ENCODE measurements around the gene RBFA.

DNA sequence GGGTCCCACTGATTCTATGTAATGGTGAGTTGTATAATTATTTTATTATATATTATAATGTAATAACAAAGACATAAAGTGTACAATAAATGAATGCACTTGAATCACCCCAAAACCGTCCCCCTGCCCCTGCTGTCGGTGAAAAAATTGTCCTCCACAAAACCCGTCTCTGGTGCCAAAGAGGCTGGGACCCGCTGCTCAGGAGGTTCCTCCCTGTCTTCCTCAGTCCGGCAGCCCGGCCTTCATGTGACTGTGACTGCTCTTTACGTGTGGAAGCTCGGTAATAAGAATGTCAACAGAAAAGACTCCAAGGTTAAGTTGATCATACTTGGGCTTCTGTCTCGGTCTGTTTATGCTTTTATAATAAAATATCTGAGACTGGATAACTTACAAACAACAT lies 42.1 kb downstream of the RBFA start:
- no peak for TF ChIP-seq POLR2A (IDR thresholded peaks at IDR 0.05)
- TF ChIP-seq, protein P1, sequence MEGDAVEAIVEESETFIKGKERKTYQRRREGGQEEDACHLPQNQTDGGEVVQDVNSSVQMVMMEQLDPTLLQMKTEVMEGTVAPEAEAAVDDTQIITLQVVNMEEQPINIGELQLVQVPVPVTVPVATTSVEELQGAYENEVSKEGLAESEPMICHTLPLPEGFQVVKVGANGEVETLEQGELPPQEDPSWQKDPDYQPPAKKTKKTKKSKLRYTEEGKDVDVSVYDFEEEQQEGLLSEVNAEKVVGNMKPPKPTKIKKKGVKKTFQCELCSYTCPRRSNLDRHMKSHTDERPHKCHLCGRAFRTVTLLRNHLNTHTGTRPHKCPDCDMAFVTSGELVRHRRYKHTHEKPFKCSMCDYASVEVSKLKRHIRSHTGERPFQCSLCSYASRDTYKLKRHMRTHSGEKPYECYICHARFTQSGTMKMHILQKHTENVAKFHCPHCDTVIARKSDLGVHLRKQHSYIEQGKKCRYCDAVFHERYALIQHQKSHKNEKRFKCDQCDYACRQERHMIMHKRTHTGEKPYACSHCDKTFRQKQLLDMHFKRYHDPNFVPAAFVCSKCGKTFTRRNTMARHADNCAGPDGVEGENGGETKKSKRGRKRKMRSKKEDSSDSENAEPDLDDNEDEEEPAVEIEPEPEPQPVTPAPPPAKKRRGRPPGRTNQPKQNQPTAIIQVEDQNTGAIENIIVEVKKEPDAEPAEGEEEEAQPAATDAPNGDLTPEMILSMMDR (IDR thresholded peaks at IDR 0.05) = no peak
- TF ChIP-seq POLR2AphosphoS5 (IDR thresholded peaks at IDR 0.05) = no peak

All from prostate gland (tissue), 2 donors.